Muscle layer of colon (tissue), 2 donors: ENCODE data around the gene OSBPL3.

Experiments used
- H3K27ac ChIP-seq: one replicate; pipeline ENCODE4 v1.7.0; 2013; ENCODE audit warnings: low read depth, mild to moderate bottlenecking, low read length, moderate library complexity
- H3K27me3 ChIP-seq, 2 donors: one replicate each; pipeline ENCODE4 v1.7.0; 2013; ENCODE audit warnings: low read length in 2 of 2, mild to moderate bottlenecking in 2 of 2; ENCODE audit not compliant: insufficient read depth in 2 of 2, control insufficient read depth in 1 of 2
- H3K36me3 ChIP-seq: one replicate; pipeline ENCODE4 v1.7.0; 2013; ENCODE audit warnings: mild to moderate bottlenecking, low read length; ENCODE audit not compliant: insufficient read depth
- H3K4me1 ChIP-seq: one replicate; pipeline ENCODE4 v1.7.0; 2013; ENCODE audit warnings: mild to moderate bottlenecking, low read length; ENCODE audit not compliant: insufficient read depth
- H3K4me3 ChIP-seq, 2 donors: one replicate each; pipeline ENCODE4 v1.7.0; 2013; ENCODE audit warnings: low read length in 2 of 2, low read depth in 1 of 2, mild to moderate bottlenecking in 1 of 2, moderate library complexity in 1 of 2
- H3K9ac ChIP-seq: one replicate; pipeline ENCODE4 v1.7.0; 2013; ENCODE audit warnings: low read length
- H3K9me3 ChIP-seq: one replicate; pipeline ENCODE4 v1.7.0; 2013; ENCODE audit warnings: mild to moderate bottlenecking, low read length
- donor health status: abdominal sarcoma.
- donor health status: Adenocarcinoma of cecum.

The OSBPL3 gene

GRCh38 chr7:24848878-24849277, 131.1 kb downstream of the OSBPL3 start:
- Histone ChIP-seq H3K4me1 (no peaks in the 10 kb centered on the region), H3K9ac (no peak overlapping the region), H3K27me3 (no peaks in the 10 kb centered on the region), H3K9me3 (no peaks in the 10 kb centered on the region), H3K4me3 (no peak overlapping the region), H3K27ac (no peak overlapping the region), H3K36me3 (no peaks in the 10 kb centered on the region)

GRCh38 chr7:24847754-24848153, 132.2 kb downstream of the OSBPL3 start:
- Histone ChIP-seq H3K36me3 (no peaks in the 10 kb centered on the region), H3K27ac (no peak overlapping the region), H3K27me3 (no peaks in the 10 kb centered on the region), H3K9me3 (no peaks in the 10 kb centered on the region), H3K4me3 (no peak overlapping the region), H3K9ac (no peak overlapping the region), H3K4me1 (no peaks in the 10 kb centered on the region)

DNA sequence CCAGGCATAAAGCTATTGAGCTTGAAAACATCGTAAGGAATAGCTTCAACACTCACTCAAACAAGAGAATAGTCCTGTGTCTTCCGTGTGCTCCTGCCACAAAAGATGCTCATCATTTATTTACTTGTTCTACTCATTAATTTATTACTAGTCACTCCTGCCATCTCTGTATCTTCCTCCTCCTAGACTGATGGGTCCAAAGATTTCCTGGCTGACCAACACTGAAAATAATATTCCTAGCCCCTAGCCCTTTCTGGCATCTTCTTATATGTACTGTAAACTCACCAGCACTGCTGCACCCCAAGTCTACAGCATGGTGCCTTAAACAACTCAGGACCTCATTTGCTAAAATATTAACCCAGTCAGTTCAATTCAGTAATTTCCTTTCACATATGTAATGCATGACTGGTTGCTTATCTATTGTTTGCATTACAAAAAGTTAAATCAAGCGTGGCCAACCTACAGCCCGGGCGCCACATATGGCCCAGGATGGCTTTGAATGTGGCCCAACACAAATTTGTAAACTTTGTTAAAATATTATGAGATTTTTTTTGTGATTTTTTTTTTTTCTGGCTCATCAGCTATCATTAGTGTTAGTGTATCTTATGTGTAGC, 136.1 kb downstream of the OSBPL3 start:
- no peak overlapping the region for H3K4me3 ChIP-seq
- no peaks in the 10 kb centered on the region for H3K4me1 ChIP-seq
- H3K36me3 ChIP-seq = no peaks in the 10 kb centered on the region
- H3K9me3 ChIP-seq = no peaks in the 10 kb centered on the region
- no peak overlapping the region for H3K27ac ChIP-seq
- no peaks in the 10 kb centered on the region for H3K27me3 ChIP-seq
- no peak overlapping the region for H3K9ac ChIP-seq

DNA sequence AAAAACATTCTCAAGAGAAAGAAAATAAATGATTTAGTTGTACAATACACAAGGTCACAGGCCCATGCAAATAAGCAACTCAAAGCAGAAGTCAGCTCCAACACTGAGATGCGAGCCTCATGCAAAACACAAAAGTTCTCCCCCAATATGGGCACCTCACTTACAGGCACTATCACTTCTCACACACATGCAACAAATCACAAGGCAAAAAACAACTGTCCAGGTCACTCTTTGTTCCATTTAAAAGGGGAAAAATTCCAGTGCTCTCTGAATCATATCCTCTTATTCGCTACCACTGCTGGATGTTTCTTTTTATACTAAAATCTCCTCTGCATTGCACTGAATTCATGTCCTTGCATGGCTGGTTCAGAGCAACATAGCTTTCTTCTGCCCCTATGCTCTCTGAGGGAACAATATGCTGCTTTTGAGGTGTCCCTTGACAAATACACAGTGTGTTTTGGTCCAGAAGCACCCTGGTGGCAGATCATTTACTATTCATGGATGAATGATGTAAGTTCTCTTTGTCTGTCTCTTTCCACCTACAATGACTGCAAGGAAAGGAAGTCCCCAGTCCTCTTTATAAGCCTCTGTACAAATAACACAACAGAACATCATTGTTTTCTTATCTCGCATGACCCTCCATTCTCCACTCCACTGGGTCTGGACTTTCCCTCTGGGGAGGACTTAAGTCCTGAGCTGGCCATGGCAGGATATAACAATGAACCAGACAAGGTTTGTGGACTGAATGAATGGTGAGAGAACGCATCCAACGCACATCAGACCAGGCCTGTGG, 137.3 kb downstream of the OSBPL3 start:
- Histone ChIP-seq H3K27ac (no peak overlapping the region), H3K4me3 (no peak overlapping the region), H3K9ac (no peak overlapping the region), H3K36me3 (no peaks in the 10 kb centered on the region), H3K9me3 (no peaks in the 10 kb centered on the region), H3K4me1 (no peaks in the 10 kb centered on the region), H3K27me3 (no peaks in the 10 kb centered on the region)

- H3K36me3 ChIP-seq = no peaks in the 10 kb centered on the region
- no peak overlapping the region for H3K27ac ChIP-seq
- no peaks in the 10 kb centered on the region for H3K9me3 ChIP-seq
- H3K4me1 ChIP-seq = no peaks in the 10 kb centered on the region
- no peak overlapping the region for H3K9ac ChIP-seq
- no peak overlapping the region for H3K4me3 ChIP-seq
- H3K27me3 ChIP-seq = no peaks in the 10 kb centered on the region
These were observed 137.9 kb downstream of the OSBPL3 start for GRCh38 chr7:24842029-24842428.

DNA sequence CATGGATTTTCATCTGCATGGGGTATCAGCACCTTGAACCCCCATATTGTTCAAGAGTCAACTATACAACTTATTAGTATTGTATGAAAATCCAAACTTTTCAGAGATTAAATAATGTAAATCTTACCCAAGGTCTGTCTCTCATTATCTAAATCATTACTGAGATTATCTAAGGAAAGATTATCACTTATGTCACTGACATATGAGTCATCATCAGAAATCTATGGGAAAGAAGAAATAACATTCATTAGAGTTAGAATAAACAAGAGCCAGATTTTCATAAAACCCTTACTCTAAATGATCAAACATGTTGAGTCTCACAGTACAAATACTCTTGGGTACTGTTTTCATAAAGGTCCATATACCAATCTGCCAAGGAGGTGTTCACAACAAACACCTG, 139.4 kb downstream of the OSBPL3 start:
- Histone ChIP-seq H3K9me3 (no peaks in the 10 kb centered on the region), H3K36me3 (no peaks in the 10 kb centered on the region), H3K27ac (no peak overlapping the region), H3K27me3 (no peaks in the 10 kb centered on the region), H3K4me1 (no peaks in the 10 kb centered on the region), H3K4me3 (no peak overlapping the region), H3K9ac (no peak overlapping the region)

GRCh38 chr7:24836084-24836483, 143.9 kb downstream of the OSBPL3 start:
- no peak overlapping the region for H3K27ac ChIP-seq
- no peaks in the 10 kb centered on the region for H3K27me3 ChIP-seq
- H3K9me3 ChIP-seq = no peaks in the 10 kb centered on the region
- H3K4me3 ChIP-seq = no peak overlapping the region
- H3K36me3 ChIP-seq = no peaks in the 10 kb centered on the region
- no peak overlapping the region for H3K9ac ChIP-seq
- H3K4me1 ChIP-seq = no peaks in the 10 kb centered on the region

GRCh38 chr7:24835643-24836042, 144.3 kb downstream of the OSBPL3 start:
- H3K36me3 ChIP-seq = no peaks in the 10 kb centered on the region
- H3K4me3 ChIP-seq = no peak overlapping the region
- H3K9me3 ChIP-seq = no peaks in the 10 kb centered on the region
- H3K4me1 ChIP-seq = no peaks in the 10 kb centered on the region
- H3K9ac ChIP-seq = no peak overlapping the region
- no peaks in the 10 kb centered on the region for H3K27me3 ChIP-seq
- no peak overlapping the region for H3K27ac ChIP-seq

DNA sequence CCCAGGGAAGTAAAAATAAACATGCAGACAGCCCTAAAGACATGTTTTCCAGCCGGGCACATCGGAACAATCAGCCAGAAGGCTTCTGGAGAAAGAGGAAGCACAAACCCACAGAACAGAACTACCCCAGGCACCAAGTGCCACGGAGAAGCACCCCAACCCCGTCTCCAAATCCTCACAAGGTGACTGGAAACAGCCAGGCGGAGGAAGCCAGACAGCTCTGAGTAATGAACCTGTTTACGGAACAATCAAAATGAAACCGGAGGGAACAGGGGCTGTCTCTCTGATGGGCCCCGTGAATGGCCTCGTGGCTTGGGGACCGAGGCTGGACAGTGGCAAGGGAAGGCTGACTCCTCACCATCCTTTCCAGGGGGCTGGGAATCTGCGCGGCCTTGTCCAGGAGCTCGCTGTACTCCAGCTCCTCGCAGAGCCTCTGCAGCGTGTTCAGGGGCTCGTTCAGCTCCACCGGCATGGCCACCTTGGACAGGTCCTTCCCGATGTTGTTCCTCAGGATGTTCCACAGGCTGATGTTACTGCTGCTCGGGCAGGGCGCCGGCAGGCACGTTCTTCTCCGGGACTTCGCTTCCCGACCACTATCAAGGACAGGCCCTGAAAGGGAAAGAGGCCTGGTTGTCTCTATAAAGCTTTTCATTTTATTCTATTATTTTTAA, 145.7 kb downstream of the OSBPL3 start:
- H3K9me3 ChIP-seq = no peaks in the 10 kb centered on the region
- no peak overlapping the region for H3K27ac ChIP-seq
- H3K36me3 ChIP-seq = no peaks in the 10 kb centered on the region
- H3K27me3 ChIP-seq = no peaks in the 10 kb centered on the region
- H3K4me1 ChIP-seq = peaks cover 2% of the 10 kb centered on the region
- H3K9ac ChIP-seq = no peak overlapping the region
- H3K4me3 ChIP-seq = no peak overlapping the region

DNA sequence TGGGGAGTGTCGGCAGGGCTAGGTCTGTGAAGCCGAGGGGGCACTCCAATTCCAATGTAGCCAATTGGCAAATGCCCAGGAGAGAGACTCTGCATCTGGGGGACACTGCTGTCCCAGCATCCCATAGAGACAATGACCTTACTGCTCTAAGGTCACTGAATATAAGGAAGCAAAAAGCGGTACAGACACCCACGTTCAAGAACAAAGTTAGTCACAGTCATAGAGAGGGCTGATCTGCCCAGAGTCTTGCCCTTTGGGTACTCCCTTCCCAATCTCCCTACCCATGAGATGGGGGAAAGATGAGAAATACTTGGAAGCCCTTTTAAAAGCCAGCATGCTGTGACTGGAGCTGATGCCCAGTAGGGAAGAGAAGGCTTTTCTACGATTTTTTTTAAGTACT, 146.4 kb downstream of the OSBPL3 start:
- H3K27ac ChIP-seq = no peak overlapping the region

GRCh38 chr7:24831240-24831639, 148.7 kb downstream of the OSBPL3 start:
- H3K27ac ChIP-seq = no peak overlapping the region
- H3K9ac ChIP-seq = no peak overlapping the region
- H3K4me1 ChIP-seq = peaks cover 9% of the 10 kb centered on the region
- no peak overlapping the region for H3K4me3 ChIP-seq
- H3K36me3 ChIP-seq = no peaks in the 10 kb centered on the region
- no peaks in the 10 kb centered on the region for H3K9me3 ChIP-seq
- H3K27me3 ChIP-seq = no peaks in the 10 kb centered on the region

More for the DNA sequence above, 146.4 kb downstream of the OSBPL3 start:
- H3K9ac ChIP-seq = no peak overlapping the region
- H3K4me1 ChIP-seq = peaks cover 9% of the 10 kb centered on the region
- no peaks in the 10 kb centered on the region for H3K27me3 ChIP-seq
- H3K4me3 ChIP-seq = no peak overlapping the region
- no peaks in the 10 kb centered on the region for H3K9me3 ChIP-seq
- no peaks in the 10 kb centered on the region for H3K36me3 ChIP-seq
